NCI-H82 (cell line): Measurements from ENCODE around the gene ATRNL1.

Experiments used
- DNase-seq: peaks from one replicate; lab custom pipeline; 2025; lab: John Stamatoyannopoulos, UW

The ATRNL1 gene, protein sequence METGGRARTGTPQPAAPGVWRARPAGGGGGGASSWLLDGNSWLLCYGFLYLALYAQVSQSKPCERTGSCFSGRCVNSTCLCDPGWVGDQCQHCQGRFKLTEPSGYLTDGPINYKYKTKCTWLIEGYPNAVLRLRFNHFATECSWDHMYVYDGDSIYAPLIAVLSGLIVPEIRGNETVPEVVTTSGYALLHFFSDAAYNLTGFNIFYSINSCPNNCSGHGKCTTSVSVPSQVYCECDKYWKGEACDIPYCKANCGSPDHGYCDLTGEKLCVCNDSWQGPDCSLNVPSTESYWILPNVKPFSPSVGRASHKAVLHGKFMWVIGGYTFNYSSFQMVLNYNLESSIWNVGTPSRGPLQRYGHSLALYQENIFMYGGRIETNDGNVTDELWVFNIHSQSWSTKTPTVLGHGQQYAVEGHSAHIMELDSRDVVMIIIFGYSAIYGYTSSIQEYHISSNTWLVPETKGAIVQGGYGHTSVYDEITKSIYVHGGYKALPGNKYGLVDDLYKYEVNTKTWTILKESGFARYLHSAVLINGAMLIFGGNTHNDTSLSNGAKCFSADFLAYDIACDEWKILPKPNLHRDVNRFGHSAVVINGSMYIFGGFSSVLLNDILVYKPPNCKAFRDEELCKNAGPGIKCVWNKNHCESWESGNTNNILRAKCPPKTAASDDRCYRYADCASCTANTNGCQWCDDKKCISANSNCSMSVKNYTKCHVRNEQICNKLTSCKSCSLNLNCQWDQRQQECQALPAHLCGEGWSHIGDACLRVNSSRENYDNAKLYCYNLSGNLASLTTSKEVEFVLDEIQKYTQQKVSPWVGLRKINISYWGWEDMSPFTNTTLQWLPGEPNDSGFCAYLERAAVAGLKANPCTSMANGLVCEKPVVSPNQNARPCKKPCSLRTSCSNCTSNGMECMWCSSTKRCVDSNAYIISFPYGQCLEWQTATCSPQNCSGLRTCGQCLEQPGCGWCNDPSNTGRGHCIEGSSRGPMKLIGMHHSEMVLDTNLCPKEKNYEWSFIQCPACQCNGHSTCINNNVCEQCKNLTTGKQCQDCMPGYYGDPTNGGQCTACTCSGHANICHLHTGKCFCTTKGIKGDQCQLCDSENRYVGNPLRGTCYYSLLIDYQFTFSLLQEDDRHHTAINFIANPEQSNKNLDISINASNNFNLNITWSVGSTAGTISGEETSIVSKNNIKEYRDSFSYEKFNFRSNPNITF (N-terminal part only)

DNA sequence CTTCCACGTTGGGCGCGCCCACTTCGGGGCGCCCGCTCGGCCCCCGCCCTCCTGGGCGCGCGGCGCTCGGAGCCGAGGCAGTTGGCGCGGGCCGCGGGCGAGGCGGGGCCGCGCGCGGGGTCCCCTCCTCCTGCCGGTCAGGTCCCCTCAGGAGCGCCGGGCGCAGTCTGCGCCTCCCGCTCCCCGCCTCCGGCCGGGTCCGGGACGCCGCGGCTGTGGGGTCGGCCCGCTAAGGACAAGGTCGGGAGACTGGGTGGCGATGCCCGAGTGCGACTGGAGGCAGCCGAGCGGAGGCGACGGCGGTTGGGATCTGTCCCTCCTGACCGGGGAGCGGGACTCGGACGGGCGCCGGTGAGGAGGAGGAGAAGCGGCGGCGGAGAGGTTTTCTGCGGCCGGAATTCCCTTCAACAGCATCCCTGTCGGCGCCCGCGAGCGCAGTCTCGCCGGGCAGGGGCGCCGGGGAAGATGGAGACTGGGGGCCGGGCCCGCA, at the start of gene ATRNL1:
Gene ATRNL1 (plus strand): TSS at position 80 of the 490 bp plus-strand sequence. CDS start 386 bp downstream, at position 466.
- DNase-seq = peak; percentile 47

DNA sequence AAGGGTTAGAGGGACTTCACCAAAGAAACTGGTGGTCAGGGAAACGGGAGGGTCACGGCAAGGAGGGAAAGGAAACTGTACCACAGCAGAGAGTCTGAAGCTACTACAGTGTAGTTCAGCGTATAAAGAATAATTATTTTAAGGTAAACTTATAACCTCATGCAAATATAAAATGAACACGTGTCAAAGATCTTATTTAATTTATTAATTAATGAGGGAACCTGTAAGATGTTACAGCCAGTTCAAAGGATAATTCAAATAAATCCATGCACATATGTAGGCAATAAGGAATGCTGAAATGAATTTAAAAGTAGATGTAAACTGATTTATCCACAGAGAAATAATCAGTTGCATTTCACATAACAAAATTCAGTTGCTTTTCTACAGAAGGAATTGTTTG, 49.4 kb upstream of the ATRNL1 start:
- DNase-seq = no peak

DNA sequence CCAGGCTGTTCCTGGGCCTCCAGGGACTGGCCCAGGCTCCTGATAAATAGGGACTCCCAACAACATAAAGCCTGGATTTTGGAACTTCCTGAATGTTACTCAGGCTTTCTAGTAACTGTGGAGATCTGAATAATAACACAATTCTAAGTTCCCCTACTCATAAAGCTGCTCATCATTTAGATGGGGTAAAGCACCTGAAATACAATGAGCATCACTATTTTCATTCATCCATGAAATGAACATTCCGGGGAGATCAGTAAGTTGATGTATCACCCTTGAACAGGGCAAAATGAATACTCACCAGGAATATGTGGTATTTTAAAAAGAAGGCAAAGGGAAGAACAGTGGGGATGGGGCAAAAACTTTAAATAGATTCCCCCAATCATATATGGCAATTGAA, 48.3 kb upstream of the ATRNL1 start:
- no peak for DNase-seq

DNA sequence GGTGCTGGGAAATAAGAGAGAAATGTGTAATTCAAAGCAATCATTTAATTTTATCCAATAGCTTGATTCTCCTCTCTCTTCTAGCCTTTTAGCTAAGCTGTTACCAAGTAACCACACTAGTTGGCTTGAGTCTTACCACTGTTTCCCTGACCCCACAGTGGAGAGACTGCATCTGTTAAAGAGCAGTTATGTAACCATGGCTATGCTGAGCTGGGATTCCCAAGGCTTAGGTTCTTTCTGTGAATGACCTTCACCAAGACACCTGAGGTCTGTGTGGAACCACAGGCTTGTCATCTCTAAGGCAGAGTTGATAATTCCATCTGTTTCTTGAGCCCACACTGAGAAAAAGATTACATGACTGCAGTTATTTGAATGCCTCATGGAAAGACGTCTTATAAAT, 47.7 kb upstream of the ATRNL1 start:
- DNase-seq = peak; percentile 2

DNA sequence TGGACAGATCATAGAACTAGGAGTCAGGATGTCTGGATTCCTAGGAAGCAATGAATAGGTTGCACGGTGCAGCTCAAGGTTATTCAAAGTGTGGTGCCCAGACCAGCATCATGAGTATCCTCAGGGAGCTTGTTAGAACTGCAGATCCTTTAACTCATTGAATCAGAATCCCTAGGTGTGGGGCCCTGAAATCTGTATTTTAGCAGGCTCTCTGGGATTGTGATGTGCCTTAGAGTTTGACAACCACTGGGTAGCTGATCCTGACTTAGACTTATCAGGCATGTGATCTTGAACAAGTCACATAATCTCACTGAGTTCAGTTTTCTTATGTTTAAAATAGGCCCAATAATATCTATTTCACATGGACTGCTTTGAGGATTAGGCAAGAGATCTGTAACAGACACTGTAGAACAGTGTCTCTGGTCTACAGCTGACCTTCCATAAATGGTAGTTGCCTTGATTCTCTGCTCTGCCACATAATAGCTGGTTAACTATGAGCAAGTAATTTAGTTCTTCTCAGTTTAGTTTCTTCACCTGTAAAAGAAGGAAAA, 46.4 kb upstream of the ATRNL1 start:
- DNase-seq = no peak

GRCh38 chr10:115047705-115048104, 45.5 kb upstream of the ATRNL1 start:
- no peak for DNase-seq

DNA sequence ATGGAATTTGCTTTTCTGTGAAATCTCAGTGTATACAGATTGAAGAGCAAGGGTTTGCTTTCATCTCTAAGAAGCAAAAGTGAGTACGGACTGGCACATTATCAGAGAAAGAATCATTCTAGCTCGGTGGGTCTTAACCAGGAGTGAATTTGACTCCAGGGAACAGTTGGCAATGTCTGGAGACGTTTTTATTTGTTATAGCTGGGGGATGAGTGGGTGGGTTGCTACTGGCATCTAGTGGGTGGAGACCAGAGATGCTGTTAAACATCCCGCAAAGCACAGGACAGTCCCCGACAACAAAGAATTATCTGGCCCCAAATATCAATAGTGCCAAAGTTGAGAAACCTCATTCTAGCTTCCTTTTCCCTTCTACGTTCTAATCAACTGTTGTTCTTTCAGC, 43.8 kb upstream of the ATRNL1 start:
- no peak for DNase-seq

DNA sequence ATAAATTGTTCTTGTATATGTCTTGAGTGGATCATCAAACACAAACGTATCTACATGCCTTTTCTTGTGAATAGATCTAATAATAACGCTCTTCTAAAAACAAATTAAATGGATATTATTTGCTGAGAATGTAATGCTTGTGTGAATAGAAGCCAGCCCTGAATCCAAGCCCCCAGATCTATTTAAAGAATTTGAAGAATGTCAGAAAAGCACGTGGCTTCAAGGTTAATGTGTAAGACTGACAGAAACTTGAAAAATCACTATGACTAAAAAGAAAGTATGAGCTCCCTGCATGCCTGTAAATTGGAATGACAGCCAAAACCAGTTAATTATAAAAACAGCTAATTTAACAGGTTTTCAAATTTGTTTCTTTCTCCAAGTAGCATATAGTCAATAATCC, 43.2 kb upstream of the ATRNL1 start:
- no peak for DNase-seq

DNA sequence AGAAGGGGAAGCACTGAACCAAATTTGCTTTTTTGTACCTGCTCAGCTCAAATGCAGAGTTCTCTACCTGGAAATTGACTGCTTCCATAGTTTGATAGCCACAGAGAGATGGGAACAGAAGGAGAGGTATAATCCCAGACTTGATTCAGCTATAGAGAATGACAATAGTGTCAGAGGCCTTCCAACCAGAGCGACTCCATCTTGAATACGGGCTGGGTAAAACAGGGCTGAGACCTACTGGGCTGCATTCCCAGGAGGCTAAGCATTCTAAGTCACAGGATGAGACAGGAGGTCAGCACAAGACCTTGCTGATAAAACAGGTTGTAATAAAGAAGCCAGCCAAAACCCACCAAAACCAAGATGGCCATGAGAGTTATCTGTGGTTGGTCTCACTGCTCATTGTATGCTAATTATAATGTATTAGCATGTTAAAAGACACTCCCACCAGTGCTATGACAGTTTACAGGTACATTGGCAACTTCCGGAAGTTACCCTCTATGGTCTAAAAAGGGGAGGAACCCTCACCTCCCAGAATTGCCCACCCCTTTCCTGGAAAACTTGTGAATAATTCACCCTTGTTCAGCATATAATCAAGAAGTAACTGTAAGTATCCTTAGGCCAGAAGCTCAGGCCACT, 42.7 kb upstream of the ATRNL1 start:
- no peak for DNase-seq

DNA sequence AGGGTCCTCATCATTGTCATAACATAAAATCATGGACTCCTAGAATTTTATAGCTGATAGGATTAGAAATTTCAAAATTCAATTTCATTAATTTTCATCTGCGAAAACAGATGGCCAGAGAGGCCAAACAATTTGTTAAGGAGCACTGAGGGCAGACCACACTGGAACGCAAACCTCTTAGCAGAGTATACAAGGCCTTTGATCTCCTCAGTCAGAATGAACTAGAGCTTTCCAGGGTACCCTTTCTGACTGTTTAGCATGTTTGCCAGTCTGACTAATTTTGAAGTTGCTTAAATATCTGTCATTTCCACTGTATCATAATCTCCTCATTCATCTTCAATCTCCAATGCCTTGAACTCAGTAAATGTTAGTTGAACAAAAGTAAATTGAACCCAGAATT, 41.9 kb upstream of the ATRNL1 start:
- DNase-seq = no peak

- peak; percentile 2 for DNase-seq
These were observed 40.9 kb upstream of the ATRNL1 start for GRCh38 chr10:115052226-115052625.

DNA sequence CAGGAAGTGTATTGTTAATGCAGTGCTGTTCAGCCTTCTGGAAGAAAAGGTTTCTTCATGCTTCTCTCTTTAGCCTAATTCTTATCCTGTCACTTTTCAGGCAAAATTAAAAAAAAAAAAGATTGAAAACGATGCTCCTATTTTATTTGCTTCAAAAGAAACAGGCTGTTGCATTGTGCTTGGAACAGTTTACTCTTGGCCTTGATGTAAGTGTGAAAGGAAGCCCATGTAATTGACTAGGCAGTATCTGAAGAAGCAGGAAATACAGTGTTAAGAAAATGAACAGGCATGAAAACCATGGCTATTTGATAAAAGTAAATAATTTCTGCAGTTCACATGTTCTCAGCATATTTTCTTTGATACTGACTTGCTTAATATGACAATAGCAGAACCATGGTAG, 40.4 kb upstream of the ATRNL1 start:
- no peak for DNase-seq

GRCh38 chr10:115056186-115056585, 37.0 kb upstream of the ATRNL1 start:
- DNase-seq = no peak

DNA sequence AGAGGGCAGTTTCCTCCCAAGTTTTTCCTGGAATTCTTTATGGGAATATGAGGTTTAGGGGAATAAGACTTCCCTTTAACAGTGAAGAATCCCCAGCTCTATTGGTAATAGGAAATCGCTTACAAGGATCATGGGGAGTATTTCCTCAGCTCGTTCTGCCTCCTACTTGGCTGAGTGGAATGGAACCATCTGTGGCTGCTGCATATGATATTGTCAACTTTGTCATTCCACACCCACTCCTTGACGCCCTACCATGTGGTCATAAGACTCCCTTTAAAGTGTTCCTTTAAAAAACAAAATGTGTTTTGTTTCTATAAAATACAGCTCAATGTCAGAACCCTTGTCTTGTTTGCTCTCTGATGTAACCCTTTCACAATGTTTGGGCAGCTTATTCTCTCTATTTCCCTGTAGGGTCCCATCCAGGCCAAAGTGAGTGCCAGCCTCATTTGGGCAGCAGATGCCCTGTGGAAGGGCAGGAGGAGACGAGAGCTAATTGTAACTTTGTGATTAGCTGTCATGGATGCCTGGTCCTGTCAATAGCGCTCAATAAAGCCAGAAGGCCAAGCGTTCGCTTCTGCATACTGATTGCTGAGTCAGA, 33.8 kb upstream of the ATRNL1 start:
- no peak for DNase-seq

DNA sequence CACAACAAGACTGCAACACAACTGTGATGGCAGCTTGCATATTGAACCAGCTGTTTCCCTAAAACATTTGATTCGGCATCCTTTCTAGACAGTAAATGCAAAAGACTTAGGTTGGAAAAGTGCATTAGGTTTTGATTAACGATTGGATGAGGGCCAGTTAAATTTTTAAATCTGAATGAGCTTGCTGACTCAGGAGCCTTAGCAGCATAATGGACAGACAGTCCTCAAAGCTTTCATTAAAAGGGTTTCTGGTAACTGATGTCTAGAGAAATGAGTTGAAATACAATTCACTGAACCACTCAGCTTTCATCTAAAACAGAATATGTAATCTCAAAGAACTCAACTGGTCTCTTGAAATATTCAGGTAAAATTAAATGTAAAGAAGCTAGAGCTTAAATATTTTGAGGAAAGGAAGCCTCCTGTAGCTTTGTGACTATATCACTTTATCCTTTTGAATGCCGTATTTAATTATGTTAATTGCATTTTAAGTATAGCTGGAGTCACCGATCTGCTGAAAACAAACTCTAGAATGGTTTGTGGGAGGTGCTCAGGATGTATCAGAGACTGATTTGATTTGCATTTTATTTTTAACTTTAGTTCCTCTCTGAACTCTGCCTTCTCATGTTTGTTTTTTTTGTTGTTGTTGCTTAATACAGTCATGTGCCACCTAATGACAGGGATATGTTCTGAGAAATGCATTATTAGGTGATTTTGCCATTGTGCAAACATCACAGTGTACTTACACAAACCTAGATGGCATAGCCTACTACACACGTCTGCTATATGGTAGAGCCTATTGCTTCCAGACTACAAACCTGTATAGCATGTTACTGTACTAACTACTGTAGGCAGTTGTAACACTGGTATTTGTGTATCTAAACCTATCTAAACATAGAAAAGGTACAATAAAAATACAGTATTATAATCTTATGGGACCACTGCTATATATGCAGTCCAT, 29.2 kb upstream of the ATRNL1 start:
- no peak for DNase-seq

DNA sequence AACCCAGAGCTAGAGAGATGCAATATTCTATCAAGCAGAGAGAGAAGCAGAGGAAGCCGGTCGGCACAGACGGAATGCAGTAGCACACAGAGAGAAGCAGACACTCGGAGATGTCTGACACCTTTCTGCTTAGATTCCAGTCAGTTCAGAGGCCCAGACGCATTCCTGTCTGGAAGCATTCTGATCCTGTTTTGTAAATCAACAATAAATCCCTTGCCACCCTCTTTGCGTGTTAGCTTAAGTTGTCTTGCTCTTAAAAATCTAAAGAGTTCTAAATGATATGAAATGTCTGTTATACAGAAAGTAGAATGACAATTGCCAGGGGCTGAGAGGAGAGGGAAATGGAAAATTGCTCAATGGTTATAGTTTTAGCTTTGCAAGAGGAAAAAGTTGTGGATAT, 27.4 kb upstream of the ATRNL1 start:
- DNase-seq = no peak

DNA sequence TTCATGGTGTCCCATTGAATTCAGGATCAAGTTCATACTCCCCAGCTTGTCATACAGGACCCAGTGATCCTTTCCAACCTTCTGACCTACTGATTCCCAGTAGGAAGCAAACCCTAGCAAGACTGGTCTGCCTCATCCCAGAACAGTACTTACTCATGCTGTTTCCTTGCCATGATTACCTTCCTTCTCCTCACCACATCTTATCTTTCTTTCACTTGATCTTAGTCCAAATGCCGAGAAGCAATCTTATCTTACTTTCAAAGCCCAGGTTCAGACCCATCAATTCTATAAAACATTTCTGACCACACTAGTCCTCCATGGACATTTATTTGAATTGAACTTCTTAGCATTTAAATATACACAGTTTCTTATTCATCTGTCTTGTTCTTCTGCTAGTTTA, 26.6 kb upstream of the ATRNL1 start:
- no peak for DNase-seq

DNA sequence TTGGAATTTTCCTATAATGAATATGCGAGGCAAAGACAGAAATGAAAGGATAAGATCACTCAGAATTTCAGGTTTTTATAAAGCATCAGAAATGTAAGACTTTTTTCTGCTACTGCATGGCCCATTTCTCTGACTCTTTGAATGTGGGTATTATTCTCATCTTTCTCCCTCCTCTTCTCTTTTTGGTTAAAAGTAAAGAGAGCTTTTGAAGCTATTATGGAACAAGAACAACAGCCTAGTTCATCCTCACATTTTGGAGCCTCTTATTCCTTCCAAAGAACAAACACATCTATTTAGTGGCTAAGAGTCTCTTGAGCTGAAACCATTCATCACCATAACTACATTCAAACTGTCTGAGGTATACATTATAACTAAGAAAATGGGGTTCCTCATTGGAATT, 19.4 kb upstream of the ATRNL1 start:
- DNase-seq = no peak

GRCh38 chr10:115082506-115082905, 10.7 kb upstream of the ATRNL1 start:
- DNase-seq = no peak

- DNase-seq = no peak
These were observed 8.8 kb upstream of the ATRNL1 start for GRCh38 chr10:115084277-115084850.
